Activated CD4-positive, alpha-beta T cell treated with anti-CD3 and anti-CD28 coated beads, Interleukin-2, amount 50 U/mL, for 4 hours (primary cell): ENCODE data around the gene FAM20C.
"Not testable (repeated sequence)": the region's sequence is repeated elsewhere in the genome, so short reads cannot be mapped to it uniquely, and the experiment has no call there.

Source experiments
- DNase-seq, 2 experiments: peaks; one replicate each; pipeline ENCODE4 v3.0.0-alpha.2; 2020

The FAM20C gene

DNA sequence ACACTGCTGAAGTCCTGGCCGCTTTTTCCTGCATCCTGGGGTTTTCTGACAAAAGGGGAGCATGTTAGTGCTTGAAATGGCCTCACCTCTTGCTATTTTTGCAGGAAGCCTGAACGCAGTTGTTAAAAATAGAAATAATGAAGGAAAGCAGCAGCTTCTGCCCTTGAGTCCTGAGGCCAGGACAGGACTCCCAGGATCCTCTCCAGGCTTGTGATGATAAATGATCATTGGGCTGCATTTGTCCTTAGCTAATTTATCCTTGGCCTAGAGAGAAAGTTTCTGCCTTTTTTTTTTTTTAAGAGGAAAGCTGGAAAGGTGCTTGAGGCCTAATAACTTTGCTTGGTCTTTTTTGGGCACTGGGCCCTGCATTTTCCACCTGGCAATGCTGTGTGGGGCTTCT, 17.7 kb upstream of the FAM20C start:
- no peak for DNase-seq

DNA sequence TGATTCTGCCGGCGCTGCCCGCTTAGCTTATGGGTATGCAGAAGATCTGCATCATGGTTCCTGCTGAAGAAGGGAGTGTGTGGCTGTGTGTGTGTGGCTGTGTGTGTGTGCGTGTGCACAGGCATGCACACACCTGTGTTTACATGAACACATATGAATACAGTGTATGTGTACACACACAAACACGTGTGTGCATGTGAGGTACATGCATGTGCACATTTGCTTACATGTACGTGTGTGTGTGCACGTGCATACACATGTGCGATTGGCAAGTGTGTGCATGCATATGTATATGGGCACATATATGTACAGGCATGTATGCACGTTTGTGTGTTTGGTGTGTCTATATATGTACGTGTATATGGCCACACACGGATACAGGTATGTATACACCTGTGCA, 16.4 kb upstream of the FAM20C start:
- DNase-seq = no peak

DNA sequence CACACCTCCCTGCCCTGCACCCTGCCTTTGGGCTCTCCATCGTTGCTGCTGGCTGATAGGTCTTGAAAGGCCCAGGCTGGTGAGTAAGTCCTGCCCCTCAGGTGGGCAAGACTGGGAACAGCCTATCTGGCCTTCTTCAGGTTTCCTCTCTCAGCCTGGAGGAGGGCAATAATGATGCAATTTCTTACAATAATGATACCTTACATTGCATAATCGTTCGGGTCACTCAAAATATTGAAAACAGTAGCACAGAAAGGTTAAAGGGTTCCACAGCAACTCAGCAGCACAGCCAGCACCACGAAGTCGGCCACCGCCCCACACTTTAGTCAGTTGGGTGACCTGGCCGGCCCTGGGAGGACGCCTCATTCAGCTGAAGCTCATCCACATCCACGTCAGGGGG, 16.0 kb upstream of the FAM20C start:
- DNase-seq = no peak

DNA sequence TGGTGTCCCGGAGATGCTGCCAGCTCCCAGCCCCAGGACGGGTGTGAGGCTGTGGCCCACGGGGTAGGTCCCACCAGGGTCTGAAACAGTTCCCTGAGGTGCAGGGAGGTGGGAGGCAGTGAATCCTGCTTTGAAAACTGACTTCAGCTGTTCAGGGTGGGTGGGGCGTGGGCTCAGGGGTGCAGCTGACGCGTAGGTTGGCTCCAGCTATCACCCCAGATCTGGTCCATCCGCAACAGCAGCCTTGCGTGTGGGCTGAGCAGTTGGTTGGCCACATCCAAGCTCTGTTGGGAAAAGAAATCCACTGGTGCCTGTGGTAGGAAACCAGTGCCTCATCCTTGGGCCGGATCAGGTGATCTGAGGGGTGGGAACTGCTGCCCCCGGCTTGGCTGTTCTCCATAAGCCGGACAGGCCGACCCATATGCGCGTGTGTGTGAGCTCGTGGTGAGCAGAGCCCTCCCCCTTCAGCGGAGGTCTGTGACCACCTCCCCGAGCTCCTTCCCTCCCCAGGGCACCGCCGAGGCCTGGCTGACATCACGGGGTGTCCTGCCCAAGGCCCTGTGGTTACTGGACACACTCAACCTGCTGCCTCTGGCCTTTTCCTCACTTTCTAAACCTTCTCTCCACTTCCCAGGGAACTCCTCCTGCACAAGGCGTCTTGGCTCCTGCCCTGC, 15.4 kb upstream of the FAM20C start:
- no peak for DNase-seq

DNA sequence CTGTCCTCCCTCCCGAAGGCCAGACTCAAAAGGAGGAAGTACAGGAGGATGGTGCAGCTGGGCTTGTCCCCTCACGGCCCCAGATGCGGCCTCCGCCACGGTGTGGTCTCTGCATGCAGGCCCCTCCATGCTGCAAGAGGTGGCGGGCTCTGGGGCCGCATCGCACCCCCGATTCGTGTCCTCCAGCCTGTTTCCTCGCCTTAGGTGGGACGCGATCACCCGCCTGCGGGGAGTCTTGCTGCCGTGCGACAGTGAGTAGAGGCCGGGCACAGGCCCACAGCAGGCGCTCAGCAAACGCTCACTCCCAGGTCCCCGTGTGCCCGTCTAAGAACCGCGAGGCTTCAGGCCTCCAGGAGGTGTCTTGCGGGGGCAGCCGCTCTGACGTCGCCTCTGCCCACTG, 13.9 kb upstream of the FAM20C start:
- DNase-seq = no peak

DNA sequence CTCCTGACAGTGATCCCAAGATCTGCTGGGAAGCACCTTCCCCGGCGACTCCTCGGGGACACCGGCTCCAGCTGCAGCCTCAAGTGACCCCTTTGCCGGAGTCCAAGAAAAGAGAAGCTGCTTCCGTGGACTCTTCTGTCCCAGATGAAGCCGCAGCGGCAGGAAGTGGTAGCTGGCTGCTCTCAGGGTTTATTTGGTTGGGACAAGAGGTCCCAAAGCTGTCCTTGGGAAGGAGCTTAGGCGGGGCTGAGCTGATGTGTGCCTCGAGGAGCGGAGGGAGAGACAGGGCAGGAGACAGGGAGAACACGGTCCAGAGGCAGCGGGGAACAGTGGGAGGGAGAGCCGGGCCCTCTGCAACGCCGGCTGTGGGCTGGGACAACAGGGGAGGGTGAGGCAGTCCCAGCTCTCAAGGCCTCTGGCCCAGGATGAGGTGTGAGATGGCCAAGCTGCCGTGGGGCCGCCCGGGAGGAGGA, 13.1 kb upstream of the FAM20C start:
- no peak for DNase-seq

DNA sequence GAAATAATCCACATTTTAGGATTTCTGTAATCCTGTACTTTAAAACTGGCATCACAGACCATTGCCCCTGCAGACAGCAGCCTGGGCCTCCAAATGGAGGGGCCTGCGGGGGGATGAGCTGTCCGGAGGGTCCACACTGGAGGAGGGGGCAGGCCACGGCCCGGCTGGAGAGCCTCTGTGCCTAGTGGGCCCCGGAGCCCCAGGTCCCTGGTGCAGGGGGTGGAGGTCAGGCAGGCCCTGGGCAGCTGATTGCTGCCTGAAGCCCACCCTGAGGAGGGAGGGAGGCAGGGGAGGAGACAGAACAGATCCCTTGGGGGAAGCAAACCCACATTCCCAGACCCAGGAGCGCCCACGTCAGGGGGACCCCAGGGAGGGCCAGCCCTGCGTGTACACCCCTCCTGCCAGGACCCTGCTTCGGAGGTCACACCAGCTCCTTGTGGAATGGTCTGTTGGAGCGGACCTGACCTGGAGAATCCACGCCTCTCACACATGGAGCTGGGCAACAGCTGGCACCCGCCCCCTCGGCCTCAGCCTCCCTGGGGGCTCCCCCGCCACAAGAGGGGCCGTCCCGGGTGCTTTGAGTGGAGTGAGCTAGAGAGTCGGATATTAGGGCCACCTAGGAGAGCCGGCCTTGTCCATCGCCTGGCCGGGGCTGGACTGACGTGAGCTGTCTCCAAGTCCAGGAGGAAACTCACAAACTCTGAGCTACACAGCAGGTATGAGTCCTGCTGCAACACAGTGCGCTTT, 12.2 kb upstream of the FAM20C start:
- no peak for DNase-seq

DNA sequence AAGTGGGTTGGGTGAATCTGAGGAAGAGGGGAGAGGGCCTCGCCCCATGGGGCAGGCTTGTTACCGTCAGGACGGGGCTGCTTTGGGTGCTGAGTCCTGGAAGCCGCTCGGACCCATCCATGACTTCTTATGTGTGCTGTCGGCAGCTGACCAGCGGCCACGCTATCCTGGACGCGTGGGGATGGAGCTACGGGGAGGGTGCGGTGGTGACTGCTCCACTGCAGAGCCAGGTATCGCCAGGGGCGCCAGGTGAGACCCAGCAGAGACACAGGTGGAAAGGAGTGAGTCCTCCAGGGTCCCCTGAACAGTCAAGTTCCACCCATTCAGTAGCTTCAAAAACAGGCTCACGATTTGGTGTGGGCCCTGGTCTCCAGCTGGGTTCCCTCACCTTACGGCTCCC, 10.6 kb upstream of the FAM20C start:
- no peak for DNase-seq

DNA sequence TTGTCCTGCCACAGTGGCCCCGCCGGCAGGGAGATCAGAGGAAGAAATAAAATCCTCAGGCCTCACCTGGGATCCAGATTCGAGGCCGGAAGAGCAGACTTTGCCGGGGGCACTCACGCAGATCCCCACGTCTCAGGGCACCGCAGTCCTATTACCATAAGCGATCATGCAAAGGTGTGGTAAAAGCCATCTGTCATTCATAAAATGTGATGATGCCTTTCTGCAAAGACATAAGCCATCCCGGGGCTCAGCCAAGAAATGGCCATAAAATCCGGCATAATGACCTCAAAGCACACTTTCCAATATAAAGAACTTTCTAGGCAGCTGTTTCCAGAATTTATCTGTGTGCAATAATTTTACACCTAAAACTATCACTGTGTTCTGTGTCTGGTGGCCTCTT, 9.9 kb upstream of the FAM20C start:
- DNase-seq = not testable (repeated sequence)

DNA sequence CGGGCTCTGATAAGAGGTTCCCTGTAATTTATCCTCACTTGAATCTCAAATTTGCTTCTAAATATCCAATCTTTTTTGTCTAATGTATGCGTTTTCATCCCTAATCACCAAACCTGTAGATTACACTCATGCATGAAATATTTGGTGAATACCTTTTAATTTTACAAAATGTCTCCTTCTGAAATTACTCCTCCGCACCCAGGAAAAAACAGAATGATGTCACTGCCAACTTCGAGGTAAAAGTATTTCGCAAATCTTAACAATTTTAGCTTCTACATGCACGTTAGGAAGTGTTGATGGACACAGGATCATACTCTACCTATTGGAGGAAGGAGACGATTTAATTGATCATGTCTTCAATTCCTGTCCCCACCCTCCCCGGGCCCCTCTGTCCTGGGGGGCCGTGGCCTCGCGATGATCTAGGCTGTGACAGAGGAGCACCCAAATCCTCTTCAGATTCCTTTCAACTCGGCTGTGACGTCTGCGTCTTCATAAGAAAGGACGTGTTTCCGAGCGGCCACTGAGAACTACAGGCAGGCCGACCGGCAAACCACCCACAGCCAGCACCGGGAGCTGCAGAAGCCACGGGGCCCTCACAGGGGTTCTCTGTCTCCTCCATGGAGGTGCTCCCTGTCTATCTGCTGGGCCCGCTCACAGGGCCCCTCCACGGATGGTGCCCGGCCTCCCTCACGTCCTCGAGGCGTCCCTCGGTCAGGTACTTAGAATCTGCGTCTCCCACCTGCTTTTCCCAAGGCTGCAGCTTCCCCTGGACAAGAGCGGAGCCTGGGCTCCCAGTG, 8.7 kb upstream of the FAM20C start:
- DNase-seq = no peak

DNA sequence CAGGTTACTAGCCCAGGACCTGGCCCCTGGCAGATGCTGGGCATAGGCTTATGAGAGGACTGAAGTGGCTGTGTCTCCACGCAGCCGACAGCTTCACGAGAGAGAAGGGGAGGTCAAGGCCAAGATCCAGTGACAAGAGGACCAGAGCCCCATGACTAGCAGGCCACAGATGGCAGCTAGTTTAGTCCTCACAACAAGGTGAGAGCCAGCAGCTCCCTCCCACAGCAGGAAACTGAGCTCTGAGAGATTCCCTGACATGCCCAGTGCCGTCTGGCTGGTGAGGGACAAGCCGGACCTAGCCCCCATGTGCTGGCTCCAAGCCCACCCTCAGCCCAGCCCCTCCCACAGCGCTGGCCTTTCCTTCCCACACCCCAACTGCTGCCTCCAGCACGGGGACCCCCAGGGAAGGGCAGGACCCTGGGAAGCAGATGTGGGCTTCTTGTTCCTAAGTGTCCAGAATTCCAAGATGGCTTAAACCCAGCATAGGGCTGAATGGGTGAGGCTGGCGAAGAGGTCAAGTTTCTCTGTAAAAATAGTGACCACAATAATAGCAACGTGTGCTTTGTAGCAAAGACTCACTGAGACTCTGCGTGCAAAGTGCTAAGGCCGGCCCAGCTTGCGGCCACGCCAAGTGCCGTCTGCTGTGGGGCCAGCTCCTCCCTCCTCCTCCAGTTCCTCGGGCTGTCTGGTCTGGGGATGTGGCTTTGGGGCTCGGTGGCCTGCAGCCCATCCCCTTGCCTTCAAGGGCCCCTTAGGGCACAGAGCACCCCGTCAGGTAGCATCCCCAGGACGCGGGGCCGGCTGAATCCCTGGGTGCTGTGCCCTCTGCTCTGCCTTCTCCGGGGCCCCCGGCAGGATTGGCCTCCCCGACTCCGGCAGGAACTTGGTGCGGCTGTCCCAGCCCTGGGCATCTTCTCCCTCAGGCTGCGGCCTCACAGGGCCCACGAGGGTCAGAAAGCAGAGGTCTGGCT, 7.8 kb upstream of the FAM20C start:
- no peak for DNase-seq

DNA sequence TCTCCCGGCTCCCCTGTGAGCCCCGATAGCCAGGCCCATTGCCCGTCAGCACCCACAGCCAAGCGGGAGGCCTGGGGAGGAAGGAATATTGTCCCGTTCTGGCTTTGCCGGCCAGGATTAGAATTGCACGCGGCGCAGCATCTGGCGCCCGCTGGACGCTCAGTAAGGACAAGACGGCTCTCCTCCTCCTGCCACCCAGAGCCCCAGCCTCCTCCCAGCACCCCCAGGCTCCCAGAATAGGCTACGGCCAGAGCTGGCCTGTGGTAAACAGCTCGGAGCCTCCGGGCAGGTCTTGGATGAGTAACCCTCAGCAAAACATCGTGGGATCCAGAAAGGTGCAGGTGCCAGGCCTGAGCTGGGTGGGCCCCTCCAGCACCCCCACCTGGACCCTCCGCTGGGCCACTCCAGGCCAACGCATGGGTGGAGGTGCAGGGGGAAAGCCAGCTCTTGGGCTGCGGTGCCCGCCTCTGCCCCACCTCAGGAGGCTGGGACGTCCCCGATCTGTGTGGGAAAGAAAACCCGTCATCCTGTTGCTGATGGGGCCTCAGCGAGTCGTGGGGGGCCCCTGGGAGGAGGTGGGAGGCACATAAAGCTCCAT, 5.8 kb upstream of the FAM20C start:
- no peak for DNase-seq

DNA sequence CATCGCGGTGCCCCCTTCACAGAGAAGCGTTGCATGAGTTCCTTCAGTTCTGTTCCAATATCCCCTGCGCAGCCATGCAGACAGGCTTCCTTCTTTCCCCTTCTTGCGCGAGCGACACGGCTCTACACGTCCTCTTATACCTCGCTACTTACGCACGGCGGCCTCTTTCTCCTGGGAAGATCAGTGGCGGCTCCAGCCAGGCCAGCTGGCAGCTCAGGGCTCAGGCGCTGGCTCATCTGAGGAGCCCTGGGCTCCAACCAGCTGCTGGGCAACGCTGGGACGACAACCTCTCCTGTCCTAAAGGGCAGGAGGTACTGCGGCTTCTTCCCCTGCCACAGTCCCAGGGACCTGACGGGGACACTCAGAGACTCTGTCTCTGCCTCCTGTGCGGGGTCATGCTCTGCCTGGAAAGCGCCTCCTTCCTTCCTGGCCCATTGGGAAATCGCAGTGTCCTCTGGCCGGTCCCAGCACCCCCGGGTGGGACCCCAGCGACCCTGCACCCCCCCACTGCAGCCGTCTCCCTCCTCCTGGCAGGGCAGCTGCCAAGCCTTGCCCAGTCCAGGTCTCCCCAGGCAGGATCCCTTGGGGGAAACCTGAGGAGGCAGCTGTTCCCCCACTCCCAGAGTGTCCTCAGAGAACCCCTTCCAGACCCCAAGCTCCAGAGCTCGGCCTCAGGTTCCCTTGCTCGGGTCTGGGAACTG, 5.0 kb upstream of the FAM20C start:
- DNase-seq = no peak

DNA sequence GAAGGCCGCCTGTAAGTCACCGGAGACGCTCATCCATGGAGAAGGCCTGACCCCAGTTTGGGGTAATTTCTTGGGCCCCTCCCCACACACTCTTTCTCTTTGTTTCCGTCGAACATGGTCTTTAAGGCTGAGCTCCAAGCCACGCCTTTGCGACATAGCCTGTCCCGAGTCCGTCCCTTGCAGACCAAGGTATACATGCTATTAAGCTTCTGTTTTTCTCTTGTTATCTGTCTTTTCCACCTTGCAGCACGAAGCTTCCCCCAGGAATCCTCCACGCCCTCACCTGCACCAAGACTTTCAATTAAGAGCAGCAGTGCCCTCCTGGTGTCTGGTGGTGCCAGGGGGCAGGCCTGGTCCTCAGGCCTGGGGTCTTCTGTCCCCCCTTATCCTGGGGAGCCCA, 4.2 kb upstream of the FAM20C start:
- DNase-seq = no peak

DNA sequence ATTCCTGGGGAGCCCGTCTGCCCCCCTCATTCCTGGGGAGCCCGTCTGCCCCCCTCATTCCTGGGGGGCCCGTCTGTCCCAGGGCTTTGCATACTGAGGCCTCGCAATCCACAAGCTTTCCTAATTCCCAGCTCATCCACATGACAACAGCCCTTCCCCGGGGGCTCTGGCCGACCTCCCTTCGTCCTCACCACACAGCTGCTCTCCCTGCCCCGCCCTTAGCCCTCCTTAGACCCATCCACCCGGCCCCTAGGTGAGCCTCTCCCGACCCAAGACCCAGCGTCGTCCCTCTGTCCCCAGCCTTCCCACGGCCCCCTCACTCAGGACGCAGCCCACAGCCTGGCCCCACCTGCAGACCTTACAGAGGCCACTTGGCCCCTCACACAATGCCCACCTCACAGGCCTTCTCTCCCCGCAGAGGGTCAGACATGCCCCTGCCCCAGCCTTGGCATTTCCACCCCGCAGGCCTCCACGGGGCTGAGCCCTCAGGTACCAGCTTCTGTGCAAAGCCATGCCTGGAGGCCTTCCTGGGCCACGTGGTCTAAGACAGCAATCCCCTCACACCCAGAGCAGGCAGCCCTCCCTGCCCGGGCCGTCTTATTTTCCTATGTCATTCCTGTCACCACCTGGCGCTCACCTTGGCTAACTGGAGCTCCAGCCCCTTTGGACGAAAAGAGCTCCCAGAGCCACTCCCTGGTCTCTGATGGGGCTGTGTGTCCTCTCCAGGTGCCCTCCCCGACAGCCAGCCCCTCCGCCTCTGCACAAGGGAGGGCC, 3.5 kb upstream of the FAM20C start:
- no peak for DNase-seq

DNA sequence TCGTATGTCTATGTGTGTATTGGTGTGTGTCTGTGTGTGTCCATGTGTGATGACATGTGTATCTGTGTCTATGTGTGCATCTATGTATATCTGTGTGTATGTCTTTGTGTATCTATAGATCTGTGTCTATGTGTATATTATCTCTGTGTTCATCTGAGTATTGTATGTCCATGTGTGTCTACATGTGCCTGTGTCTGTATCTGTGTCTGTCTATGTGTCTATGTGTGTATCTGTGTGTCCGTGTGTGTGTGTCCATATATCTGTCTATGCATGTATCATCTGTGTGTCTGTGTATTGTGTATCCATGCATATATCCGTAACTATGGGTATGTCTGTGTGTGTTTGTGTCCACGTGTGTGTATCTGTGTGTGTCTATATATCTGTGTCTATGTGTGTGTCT, 2.7 kb upstream of the FAM20C start:
- DNase-seq = no peak

DNA sequence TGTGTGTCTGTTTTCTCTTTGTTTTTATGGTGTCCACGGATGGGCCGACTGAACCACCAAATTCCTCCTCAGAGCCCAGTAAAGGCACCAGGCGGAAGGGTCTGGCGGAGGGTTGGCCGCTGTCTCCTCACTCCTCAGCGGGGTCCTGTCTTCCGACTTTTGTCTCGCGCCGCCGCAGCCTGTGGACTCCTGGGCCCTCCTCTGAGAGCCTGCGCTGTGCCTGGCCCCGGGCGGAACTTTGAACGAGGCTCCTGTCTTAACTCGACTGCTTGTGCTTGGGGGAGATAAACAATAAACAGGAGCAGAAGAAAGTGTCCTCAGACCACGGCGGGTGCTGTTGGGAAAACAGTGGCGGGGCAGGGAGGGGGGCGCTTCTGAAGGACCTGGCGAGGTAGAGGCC, 2.2 kb upstream of the FAM20C start:
- no peak for DNase-seq

DNA sequence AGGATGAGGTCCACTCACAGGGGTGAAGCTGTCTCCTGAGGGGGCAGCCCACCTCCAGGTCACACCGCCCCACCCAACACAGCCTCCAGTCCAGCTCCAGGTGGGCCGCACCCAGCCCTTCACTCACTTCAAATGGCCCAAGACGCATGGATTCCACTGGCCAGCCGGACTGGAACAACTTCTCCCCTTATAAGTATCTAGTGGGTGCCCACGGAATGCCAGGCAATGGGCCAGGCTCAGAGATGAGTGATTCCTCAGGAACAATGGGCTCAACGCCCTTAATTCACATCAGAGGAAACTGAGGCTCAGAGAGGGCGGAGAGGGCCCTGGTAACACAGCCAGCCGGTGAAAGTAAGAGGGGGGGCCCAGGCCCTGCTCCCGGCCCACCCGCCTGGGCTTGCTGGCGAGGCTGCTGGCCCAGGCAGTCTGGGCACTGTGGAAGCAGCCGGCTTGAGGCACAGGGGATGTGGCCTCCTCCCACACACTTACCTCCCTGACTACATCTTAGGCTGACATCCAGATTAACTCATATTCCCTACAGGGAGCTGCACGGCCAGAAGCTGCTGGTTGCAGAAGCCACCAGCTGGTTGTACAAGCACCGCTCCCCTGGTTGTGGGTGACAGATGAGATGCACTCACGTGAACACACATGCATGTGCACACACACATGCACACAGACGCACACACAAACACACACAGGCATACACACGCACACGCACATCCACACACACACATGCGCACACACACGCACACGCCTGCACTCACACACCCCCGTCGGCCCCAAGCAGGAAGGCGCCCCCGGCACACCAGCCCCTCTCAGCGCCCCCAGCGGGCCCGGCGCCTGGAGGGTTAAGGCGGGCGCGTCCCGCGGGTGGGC, 1.0 kb upstream of the FAM20C start:
- DNase-seq = no peak

DNA sequence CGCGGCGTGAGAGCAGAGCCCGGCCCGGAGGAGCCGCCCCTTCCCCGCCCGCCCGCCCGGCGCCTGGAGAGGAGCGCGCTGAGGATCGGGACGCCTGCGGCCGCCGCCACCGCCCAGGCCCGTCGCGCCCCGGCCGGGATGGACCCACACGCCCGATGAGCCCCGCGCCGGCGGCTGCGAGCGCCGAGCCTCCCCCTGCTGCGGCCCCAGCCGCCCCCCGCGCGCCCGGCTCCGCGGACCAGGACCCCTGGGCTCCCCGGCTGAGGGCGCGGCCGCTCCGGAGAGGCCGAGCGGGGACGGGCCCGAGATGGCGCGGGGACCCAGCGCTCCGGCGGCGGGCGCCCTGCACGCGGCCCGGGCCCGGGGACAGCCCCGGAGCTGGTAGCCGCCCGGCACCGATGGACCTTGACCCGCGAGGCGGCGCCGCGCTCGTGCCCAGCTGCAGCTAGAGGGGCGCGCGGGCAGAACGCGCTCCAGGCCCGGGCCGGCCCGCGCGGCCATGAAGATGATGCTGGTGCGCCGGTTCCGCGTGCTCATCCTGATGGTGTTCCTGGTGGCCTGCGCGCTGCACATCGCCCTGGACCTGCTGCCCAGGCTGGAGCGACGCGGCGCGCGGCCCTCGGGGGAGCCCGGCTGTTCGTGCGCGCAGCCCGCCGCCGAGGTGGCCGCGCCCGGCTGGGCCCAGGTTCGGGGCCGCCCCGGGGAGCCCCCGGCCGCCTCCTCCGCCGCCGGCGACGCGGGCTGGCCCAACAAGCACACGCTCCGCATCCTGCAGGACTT, 520 bp downstream of the FAM20C start:
- no peak for DNase-seq
